Caco-2 (cell line): Measurements from ENCODE around the gene RBMXL3. TPM values are rescaled to one million over a fixed set of nuclear protein-coding genes. Genes with fewer than 3 reads are reported as not detected.

ENCODE experiments used
- BruUV-seq: library from RNA; stranded (reverse); fragments of 400-500 nt; replicated peaks from 2 replicates; lab custom pipeline; 2021; lab: Mats Ljungman, UMichigan
- CTCF ChIA-PET: fragments of 300-600 bp; sonication (Branson Sonifier 250); formaldehyde crosslinking; loops from one replicate; lab custom pipeline; 2022; ENCODE audit warnings: antibody characterized with exemption; lab: Charles Lee
- POLR2A ChIA-PET: fragments of 300-600 bp; sonication (Branson Sonifier 250); formaldehyde crosslinking; loops from one replicate; lab custom pipeline; 2022; ENCODE audit warnings: antibody characterized with exemption; lab: Charles Lee
- DNase-seq, 2 experiments: peaks; one replicate each; pipeline versions ENCODE4 v3.0.0 to v3.0.0-alpha.2; 2020 to 2022
- H3K27me3 ChIP-seq: replicated peaks from 2 replicates; pipeline ENCODE4 v1.6.0; 2011; ENCODE audit warnings: low read length; ENCODE audit not compliant: control insufficient read depth, insufficient read depth
- H3K36me3 ChIP-seq: 2 replicates; pipeline ENCODE4 v1.5.1; 2011; ENCODE audit warnings: low read length; ENCODE audit not compliant: control insufficient read depth, insufficient read depth
- H3K4me1 ChIP-seq: fragments of 250-450 bp; sonication (Bioruptor Pico); 2 replicates; pipeline ENCODE4 v1.5.1; 2020; ENCODE audit warnings: mild to moderate bottlenecking
- H3K4me3 ChIP-seq: 2 replicates; pipeline ENCODE4 v1.5.1; 2011; ENCODE audit warnings: low read depth, mild to moderate bottlenecking, control low read depth, low read length
- H3K9me3 ChIP-seq: fragments of 250-450 bp; sonication (Bioruptor Pico); 2 replicates; pipeline ENCODE4 v1.5.1; 2020; ENCODE audit warnings: mild to moderate bottlenecking, moderate library complexity
- H3K27ac Mint-ChIP-seq: one replicate; pipeline ENCODE4 v1.8.0; 2022; ENCODE audit warnings: mixed read lengths; ENCODE audit not compliant: unreplicated experiment
- H3K27me3 Mint-ChIP-seq: one replicate; pipeline ENCODE4 v1.8.0; 2022; ENCODE audit warnings: mixed read lengths; ENCODE audit not compliant: insufficient read depth, unreplicated experiment
- H3K36me3 Mint-ChIP-seq: one replicate; pipeline ENCODE4 v1.8.0; 2022; ENCODE audit warnings: mild to moderate bottlenecking, mixed read lengths; ENCODE audit not compliant: insufficient read depth, unreplicated experiment
- H3K4me1 Mint-ChIP-seq: one replicate; pipeline ENCODE4 v1.8.0; 2022; ENCODE audit warnings: low read depth, mixed read lengths; ENCODE audit not compliant: unreplicated experiment
- H3K4me3 Mint-ChIP-seq: one replicate; pipeline ENCODE4 v1.8.0; 2022; ENCODE audit warnings: mild to moderate bottlenecking, moderate library complexity, mixed read lengths; ENCODE audit not compliant: unreplicated experiment
- H3K9me3 Mint-ChIP-seq: one replicate; pipeline ENCODE4 v1.8.0; 2022; ENCODE audit warnings: mixed read lengths; ENCODE audit not compliant: unreplicated experiment
- CTCF ChIP-seq, 2 experiments: fragments of 200-600 bp in 1 of 2; IDR thresholded peaks; 1 replicate in 1 of 2; 2 replicates in 1 of 2; pipeline versions ENCODE4 v1.5.1 to v1.8.0; 2011 to 2022; ENCODE audit warnings: antibody characterized with exemption in 1 of 2, control low read depth in 1 of 2, inconsistent platforms in 1 of 2, low read depth in 1 of 2, low read length in 1 of 2, mild to moderate bottlenecking in 1 of 2, moderate library complexity in 1 of 2; ENCODE audit not compliant: insufficient read depth in 1 of 2, severe bottlenecking in 1 of 2, unreplicated experiment in 1 of 2
- intact Hi-C: fragments of 100-400 bp; cut with micrococcal nuclease; formaldehyde crosslinking; loops from one replicate; pipeline ENCODE4 v1.10.0; 2022; ENCODE audit not compliant: unreplicated experiment
- total RNA-seq: library from RNA; stranded (reverse); gene quantifications from 2 replicates; pipeline ENCODE4 v1.2.3, GENCODE V29; 2022

Gene RBMXL3
- total RNA-seq, 1 experiment from 2014 or later = not detected

GRCh38 chrX:115237056-115237455 is 47.8 kb downstream of the RBMXL3 start:
- BruUV-seq = no TSS peak
- H3K4me3 Mint-ChIP-seq = no peak overlapping the region
- no peak for DNase-seq
- H3K27ac Mint-ChIP-seq = no peak overlapping the region
- H3K27me3 ChIP-seq = no peaks in the 10 kb centered on the region
- ChIA-PET CTCF (no interaction called here), POLR2A (no interaction called here)
- intact Hi-C loops = no loop called here
- H3K9me3 Mint-ChIP-seq = no peaks in the 10 kb centered on the region
- H3K36me3 Mint-ChIP-seq = no peaks in the 10 kb centered on the region
- H3K36me3 ChIP-seq = no peaks in the 10 kb centered on the region
- no peaks in the 10 kb centered on the region for H3K4me1 Mint-ChIP-seq
- H3K4me3 ChIP-seq = no peak overlapping the region
- no peaks in the 10 kb centered on the region for H3K4me1 ChIP-seq
- H3K27me3 Mint-ChIP-seq = no peaks in the 10 kb centered on the region
- TF ChIP-seq CTCF (IDR thresholded peaks at IDR 0.05; ENCODE audit: insufficient read depth in 1 of 2, low read depth in 1 of 2, low read length in 1 of 2, severe bottlenecking in 1 of 2, unreplicated experiment in 1 of 2) = no peak
- H3K9me3 ChIP-seq = no peaks in the 10 kb centered on the region

Other genes starting within 250 kb of the RBMXL3 start
- gene IL13RA2, start 171.8 kb upstream of the RBMXL3 start, total RNA-seq = not detected in 2 replicates
- gene LRCH2, start 44.7 kb downstream of the RBMXL3 start, total RNA-seq = 0.18 and 0.19 TPM in 2 replicates
- gene LUZP4, start 100.3 kb downstream of the RBMXL3 start, total RNA-seq = not detected in 2 replicates